ENCODE measurements around the gene NPPC. TPM values are rescaled to one million over a fixed set of nuclear protein-coding genes. Genes with fewer than 3 reads are reported as not detected.
A peak's percentile ranks its signal among the peaks of the same experiment; 100 is the strongest.

Gene NPPC
- total RNA-seq, 1 donor, result not detected

DNA sequence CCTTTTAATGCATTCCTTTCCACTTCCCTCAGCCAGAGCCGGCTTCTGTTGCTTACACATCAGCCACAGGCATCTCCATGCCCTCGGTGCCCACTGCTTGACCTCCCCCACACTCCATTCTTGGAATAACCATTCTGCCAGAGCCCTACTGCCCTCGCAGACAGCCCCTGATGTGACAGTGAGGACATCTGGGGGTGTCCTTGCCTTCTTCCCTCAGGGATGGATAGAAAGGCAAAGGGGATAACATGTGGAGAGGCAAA lies 6.4 kb upstream of the NPPC start:
- Histone ChIP-seq H3K36me3 (ENCODE audit: insufficient read depth, low read length) (no peaks in the 10 kb centered on the region), H3K4me3 (ENCODE audit: insufficient read depth, low read length) (no peak overlapping the region), H3K4me2 (ENCODE audit: insufficient read depth, low read length) (no peak overlapping the region), H3K4me1 (ENCODE audit: insufficient read depth, low read length) (no peaks in the 10 kb centered on the region), H3K27me3 (ENCODE audit: insufficient read depth, low read length) (peaks cover 45% of the 10 kb centered on the region), H2AFZ (ENCODE audit: low read length) (no peak overlapping the region), H3K79me2 (ENCODE audit: insufficient read depth, low read length) (no peaks in the 10 kb centered on the region), H4K20me1 (ENCODE audit: insufficient read depth, low read length) (no peaks in the 10 kb centered on the region), H3K27ac (ENCODE audit: low read depth, low read length) (no peak overlapping the region), H3K9me3 (ENCODE audit: low read depth, low read length) (no peaks in the 10 kb centered on the region)
- TF ChIP-seq, protein P1, sequence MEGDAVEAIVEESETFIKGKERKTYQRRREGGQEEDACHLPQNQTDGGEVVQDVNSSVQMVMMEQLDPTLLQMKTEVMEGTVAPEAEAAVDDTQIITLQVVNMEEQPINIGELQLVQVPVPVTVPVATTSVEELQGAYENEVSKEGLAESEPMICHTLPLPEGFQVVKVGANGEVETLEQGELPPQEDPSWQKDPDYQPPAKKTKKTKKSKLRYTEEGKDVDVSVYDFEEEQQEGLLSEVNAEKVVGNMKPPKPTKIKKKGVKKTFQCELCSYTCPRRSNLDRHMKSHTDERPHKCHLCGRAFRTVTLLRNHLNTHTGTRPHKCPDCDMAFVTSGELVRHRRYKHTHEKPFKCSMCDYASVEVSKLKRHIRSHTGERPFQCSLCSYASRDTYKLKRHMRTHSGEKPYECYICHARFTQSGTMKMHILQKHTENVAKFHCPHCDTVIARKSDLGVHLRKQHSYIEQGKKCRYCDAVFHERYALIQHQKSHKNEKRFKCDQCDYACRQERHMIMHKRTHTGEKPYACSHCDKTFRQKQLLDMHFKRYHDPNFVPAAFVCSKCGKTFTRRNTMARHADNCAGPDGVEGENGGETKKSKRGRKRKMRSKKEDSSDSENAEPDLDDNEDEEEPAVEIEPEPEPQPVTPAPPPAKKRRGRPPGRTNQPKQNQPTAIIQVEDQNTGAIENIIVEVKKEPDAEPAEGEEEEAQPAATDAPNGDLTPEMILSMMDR (IDR thresholded peaks at IDR 0.05; ENCODE audit: extremely low read depth, low read depth, low read length), result no peak
- DNase-seq (ENCODE audit: insufficient read length, low spot score, missing footprints), result peak; percentile 73

DNA sequence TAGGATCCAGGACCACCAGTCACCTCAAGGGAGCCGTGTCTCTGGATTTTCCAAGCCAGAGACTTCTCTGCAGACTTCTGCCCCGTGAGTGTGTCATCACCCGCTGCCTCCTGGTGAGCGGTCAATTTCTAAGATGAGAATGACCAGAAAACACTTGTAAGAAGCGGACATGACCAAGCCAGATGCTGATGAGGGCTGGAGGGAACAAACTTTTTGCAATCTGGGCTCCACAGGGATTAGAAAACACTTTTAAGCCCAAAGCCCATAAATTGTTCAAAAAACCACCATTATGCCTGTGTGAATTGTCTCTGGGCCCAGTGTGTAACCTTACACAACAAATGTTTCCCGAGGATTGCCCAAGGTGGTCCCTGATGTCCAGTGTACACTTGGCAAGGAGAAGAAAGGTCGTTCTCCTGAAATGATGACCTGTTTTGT lies 5.3 kb upstream of the NPPC start:
- Histone ChIP-seq H3K79me2 (ENCODE audit: insufficient read depth, low read length) (no peaks in the 10 kb centered on the region), H3K4me1 (ENCODE audit: insufficient read depth, low read length) (no peaks in the 10 kb centered on the region), H2AFZ (ENCODE audit: low read length) (no peak overlapping the region), H3K27ac (ENCODE audit: low read depth, low read length) (no peak overlapping the region), H3K27me3 (ENCODE audit: insufficient read depth, low read length) (peaks cover 56% of the 10 kb centered on the region), H3K36me3 (ENCODE audit: insufficient read depth, low read length) (no peaks in the 10 kb centered on the region), H4K20me1 (ENCODE audit: insufficient read depth, low read length) (no peaks in the 10 kb centered on the region), H3K4me2 (ENCODE audit: insufficient read depth, low read length) (no peak overlapping the region), H3K9me3 (ENCODE audit: low read depth, low read length) (no peaks in the 10 kb centered on the region), H3K4me3 (ENCODE audit: insufficient read depth, low read length) (no peak overlapping the region)
- DNase-seq (ENCODE audit: insufficient read length, low spot score, missing footprints), result peak; percentile 68
- TF ChIP-seq, protein P1 (IDR thresholded peaks at IDR 0.05; ENCODE audit: extremely low read depth, low read depth, low read length), result no peak

DNA sequence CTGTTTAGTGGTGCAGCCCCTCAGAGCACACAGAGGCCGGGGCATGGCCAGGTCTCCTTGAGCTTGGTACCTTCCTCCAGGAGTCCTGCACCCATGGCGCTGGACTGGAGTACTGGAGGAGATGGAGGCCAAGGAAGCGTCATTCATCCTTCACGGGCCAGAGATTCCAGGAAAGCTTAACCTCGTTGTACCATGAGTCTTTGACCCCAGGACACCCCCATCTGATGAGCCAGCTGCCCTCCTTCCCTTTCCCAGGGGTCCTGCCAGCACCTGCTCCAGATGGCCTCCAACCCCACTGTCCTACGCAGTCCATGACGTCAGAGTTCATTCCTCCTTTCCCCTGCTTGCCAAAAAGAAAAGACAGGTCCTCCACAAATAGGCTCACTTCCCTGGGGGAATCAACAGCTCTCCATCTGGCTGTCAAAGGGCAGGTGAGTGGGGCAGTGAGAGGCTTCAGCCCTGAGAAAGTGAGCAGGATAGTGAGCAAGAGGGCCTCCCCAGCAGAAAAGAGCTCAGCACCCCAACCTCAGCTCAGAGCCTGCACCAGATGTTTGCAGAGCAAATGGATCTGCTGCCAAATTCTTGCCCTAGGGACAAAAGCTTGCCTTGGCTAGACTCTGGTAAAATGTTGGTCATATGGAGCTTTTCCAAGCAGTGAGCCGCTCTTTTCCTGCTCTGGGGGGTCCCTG lies 4.5 kb upstream of the NPPC start:
- H3K27me3 ChIP-seq (ENCODE audit: insufficient read depth, low read length), result peaks cover 58% of the 10 kb centered on the region

GRCh38 chr2:231929961-231930592 lies 3.9 kb upstream of the NPPC start:
- peaks cover 62% of the 10 kb centered on the region for H3K27me3 ChIP-seq (ENCODE audit: insufficient read depth, low read length)
- H3K4me1 ChIP-seq (ENCODE audit: insufficient read depth, low read length), result peaks cover 8% of the 10 kb centered on the region
- TF ChIP-seq, protein P1 (IDR thresholded peaks at IDR 0.05; ENCODE audit: extremely low read depth, low read depth, low read length), result peak; percentile 42
- H4K20me1 ChIP-seq (ENCODE audit: insufficient read depth, low read length), result no peaks in the 10 kb centered on the region
- H3K27ac ChIP-seq (ENCODE audit: low read depth, low read length), result no peak overlapping the region
- no peaks in the 10 kb centered on the region for H3K36me3 ChIP-seq (ENCODE audit: insufficient read depth, low read length)
- H3K9me3 ChIP-seq (ENCODE audit: low read depth, low read length), result no peaks in the 10 kb centered on the region
- H3K4me2 ChIP-seq (ENCODE audit: insufficient read depth, low read length), result no peak overlapping the region
- H2AFZ ChIP-seq (ENCODE audit: low read length), result no peak overlapping the region
- DNase-seq (ENCODE audit: insufficient read length, low spot score, missing footprints), result peak; percentile 34
- H3K79me2 ChIP-seq (ENCODE audit: insufficient read depth, low read length), result no peaks in the 10 kb centered on the region
- H3K4me3 ChIP-seq (ENCODE audit: insufficient read depth, low read length), result no peak overlapping the region

More for the DNA sequence above, 4.5 kb upstream of the NPPC start:
- Histone ChIP-seq H3K79me2 (ENCODE audit: insufficient read depth, low read length) (no peaks in the 10 kb centered on the region), H3K9me3 (ENCODE audit: low read depth, low read length) (no peaks in the 10 kb centered on the region), H2AFZ (ENCODE audit: low read length) (no peak overlapping the region), H3K36me3 (ENCODE audit: insufficient read depth, low read length) (no peaks in the 10 kb centered on the region), H4K20me1 (ENCODE audit: insufficient read depth, low read length) (no peaks in the 10 kb centered on the region), H3K27ac (ENCODE audit: low read depth, low read length) (no peak overlapping the region), H3K4me2 (ENCODE audit: insufficient read depth, low read length) (no peak overlapping the region), H3K4me3 (ENCODE audit: insufficient read depth, low read length) (no peak overlapping the region), H3K4me1 (ENCODE audit: insufficient read depth, low read length) (peaks cover 3% of the 10 kb centered on the region)
- TF ChIP-seq, protein P1 (IDR thresholded peaks at IDR 0.05; ENCODE audit: extremely low read depth, low read depth, low read length), result no peak
- DNase-seq (ENCODE audit: insufficient read length, low spot score, missing footprints), result peak; percentile 93
